ENCODE measurements around the gene OR2A42.
A peak's percentile ranks its signal among the peaks of the same experiment; 100 is the strongest.
"Not testable (repeated sequence)": the region's sequence is repeated elsewhere in the genome, so short reads cannot be mapped to it uniquely, and the experiment has no call there.

OR2A42 gene, protein sequence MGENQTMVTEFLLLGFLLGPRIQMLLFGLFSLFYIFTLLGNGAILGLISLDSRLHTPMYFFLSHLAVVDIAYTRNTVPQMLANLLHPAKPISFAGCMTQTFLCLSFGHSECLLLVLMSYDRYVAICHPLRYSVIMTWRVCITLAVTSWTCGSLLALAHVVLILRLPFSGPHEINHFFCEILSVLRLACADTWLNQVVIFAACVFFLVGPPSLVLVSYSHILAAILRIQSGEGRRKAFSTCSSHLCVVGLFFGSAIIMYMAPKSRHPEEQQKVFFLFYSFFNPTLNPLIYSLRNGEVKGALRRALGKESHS

DNA sequence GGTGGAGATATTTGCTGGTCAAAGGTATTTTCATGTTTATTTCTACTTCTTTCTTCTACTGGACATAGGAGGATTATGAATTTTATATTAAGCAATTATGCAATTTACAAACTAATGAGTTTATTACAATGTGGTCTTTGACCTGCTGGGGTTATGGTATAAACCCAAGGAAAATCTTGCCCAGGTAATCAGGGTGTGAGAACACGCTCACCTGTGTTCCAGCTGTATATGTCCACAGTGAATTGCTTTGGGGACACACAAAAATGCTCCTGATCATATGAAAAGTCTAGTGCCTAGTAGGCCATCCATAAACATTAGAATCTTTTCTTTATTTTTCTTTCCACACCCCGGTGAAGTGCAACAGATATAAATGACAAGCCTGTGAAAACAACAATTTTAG, at the start of gene OR2A42:
TSS of gene OR2A42 (minus strand) at position 241 of the 400 bp plus-strand sequence. CDS start 6,762 bp downstream, outside the sequence.
- DNase-seq (ENCODE audit: low spot score), result not testable (repeated sequence)

- DNase-seq (ENCODE audit: low spot score), result not testable (repeated sequence)
Observed at GRCh38 chr7:144287171-144287784, 47.9 kb upstream of the OR2A42 start.

- DNase-seq (ENCODE audit: low spot score), result not testable (repeated sequence)
Observed at GRCh38 chr7:144283716-144284115, 44.3 kb upstream of the OR2A42 start.

DNA sequence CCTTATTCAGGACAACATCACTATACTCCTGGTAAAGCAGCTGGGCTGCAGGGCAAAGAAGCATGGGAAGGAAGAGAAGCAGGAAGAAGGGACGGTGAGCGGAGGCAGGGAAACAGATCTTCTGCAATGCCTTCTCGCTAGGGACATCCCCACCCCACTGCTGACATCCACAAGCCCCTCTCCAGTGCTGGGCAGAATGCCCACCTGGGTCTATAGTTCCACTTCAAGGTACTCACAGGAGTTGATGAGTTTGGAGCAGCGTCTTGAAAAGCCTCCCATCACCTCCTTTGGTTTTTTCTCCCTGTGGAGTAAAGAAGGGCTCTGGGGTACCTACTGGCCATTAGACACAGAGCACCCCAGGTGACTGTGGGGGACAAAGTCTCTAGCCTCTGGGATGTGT, 43.1 kb upstream of the OR2A42 start:
- DNase-seq (ENCODE audit: low spot score), result not testable (repeated sequence)

GRCh38 chr7:144281981-144282380, 42.6 kb upstream of the OR2A42 start:
- DNase-seq (ENCODE audit: low spot score), result not testable (repeated sequence)

DNA sequence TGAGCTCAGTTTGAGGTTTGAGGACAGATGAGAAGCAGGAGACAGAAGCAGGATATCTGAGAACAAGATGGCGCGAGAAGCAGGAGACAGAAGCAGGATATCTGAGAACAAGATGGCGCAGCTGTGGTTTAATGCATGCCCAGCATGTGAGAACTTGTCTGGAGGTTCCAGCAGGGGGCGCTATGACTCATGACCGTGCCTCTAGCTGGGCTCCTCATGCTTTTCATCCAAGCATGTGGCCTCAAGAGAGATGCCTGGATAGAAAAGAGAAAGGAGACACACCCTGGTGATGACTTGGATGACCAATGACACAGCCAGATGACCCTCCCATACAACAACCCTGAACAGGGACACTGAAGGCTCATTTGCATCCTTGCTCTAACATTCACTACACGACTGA, 40.6 kb upstream of the OR2A42 start:
- DNase-seq (ENCODE audit: low spot score), result not testable (repeated sequence)

- DNase-seq (ENCODE audit: low spot score), result not testable (repeated sequence)
Observed at GRCh38 chr7:144275281-144275680, 35.9 kb upstream of the OR2A42 start.

- DNase-seq (ENCODE audit: low spot score), result not testable (repeated sequence)
Observed at GRCh38 chr7:144269188-144269587, 29.8 kb upstream of the OR2A42 start, which contains the start of gene CTAGE8. Gene CTAGE8 (minus strand): TSS chr7:144269288. CDS start chr7:144269250, 38 bp downstream.

DNA sequence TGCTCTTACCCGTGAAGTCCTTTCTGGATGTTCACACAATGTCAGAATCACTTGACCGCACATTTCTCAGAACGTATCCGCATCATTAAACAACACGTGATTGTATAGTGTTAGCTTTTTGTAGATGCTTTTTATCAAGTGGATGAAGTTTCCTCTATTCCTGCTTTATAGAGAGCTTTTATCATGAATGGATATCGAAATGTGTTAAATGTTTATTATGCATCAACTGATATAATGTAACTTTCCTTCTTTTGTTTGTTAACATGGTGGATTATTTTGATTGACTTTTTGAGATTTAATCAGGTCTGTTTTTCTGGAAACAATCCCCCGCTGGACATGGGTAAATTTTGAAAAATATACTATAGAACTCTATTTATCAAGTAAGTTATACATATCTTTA, 25.3 kb upstream of the OR2A42 start, which contains the start of gene OR2A7:
TSS of gene OR2A7 (minus strand) at position 101 of the 400 bp plus-strand sequence. CDS start 5,164 bp downstream, outside the sequence.
- DNase-seq (ENCODE audit: low spot score), result not testable (repeated sequence)

GRCh38 chr7:144262128-144262527, 22.7 kb upstream of the OR2A42 start:
- not testable (repeated sequence) for DNase-seq (ENCODE audit: low spot score)

DNA sequence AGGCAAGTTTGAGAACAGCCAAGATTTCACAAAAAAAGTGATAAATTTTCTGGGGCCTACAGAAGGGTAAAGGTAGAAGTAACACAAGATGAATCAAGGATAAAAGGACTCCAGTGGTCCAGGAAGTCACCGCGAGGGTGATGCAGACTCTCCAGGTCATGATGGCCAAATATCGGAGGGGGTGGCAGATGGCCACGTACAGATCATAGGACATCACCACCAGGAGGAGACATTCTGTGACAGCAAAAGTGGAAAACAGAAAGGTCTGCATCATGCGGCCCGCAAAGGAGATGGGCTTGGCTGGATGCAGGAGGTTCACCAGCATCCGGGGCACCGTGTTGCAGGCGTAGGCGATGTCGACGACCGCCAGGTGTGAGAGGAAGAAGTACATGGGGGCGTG, 19.7 kb upstream of the OR2A42 start:
- not testable (repeated sequence) for DNase-seq (ENCODE audit: low spot score)

DNA sequence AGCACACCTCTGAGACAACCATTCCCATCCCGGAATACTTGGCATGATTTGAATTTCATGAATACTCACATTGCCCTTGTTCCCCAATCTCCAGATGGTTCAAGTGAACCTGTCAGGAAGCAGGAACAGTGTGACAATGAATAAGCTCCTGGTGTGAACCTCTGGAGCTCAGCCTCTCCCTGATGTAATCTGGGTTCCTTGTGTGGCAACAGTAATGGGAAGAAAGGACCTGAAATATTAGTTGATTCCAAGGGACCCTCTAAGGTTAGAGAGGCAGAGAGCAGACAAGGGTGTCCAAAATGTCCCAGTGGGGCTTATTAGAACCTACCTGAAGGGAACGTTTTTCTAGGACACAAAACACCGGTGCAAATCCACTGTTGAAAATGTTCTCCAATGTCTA, 16.7 kb upstream of the OR2A42 start:
- DNase-seq (ENCODE audit: low spot score), result no peak

GRCh38 chr7:144255471-144255897, 16.1 kb upstream of the OR2A42 start:
- DNase-seq (ENCODE audit: low spot score), result peak; percentile 0

- DNase-seq (ENCODE audit: low spot score), result not testable (repeated sequence)
Observed at GRCh38 chr7:144252307-144252706, 12.9 kb upstream of the OR2A42 start.

DNA sequence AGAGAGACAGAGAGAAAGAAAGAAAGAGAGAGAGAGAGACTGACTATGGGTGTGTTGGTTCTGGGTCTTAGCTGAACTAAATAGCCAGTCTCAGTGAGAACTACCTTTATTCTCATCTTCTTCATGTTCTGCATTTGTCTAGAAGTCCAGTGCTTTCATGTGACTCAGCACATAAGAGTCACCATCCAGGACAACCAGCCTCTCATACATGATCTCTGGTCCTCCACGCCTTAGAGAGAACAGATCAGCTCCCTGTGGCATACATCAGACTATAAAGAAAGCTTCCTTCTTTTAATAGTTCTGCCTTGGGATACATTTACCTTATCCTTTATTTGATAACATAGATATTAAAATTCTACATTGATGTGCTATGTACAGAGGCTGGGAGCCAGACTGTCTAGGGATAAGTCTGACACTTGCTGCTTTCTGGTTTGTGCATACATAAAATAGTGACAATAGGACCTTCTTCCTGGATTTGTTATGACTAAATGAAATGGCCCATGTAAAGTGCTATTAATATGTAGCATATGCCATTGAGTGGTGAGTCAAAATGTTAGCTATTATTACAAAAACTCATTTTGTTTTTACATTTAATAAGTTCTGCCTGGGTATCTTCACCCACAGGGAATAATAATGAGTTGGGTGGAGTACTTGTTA, 8.4 kb upstream of the OR2A42 start:
- DNase-seq (ENCODE audit: low spot score), result not testable (repeated sequence)

DNA sequence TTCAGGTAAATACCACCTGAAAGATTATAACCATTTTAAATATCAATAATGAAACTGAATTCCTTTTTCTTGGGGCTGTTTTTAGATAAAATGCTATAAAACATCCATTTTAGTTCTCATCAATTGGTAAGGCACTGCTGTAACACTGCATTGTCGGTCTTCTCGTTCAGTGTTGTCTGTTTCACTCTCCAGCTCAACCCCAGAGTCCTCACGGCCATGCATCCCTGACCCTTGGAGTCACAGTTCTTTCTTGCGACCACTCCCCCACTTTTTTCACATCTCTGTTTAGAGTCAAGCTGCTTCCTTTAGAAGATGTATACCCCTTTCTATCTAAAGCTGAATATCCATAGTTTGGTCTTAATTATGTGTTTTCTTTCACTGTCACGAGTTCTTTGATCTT, 7.6 kb upstream of the OR2A42 start:
- not testable (repeated sequence) for DNase-seq (ENCODE audit: low spot score)

DNA sequence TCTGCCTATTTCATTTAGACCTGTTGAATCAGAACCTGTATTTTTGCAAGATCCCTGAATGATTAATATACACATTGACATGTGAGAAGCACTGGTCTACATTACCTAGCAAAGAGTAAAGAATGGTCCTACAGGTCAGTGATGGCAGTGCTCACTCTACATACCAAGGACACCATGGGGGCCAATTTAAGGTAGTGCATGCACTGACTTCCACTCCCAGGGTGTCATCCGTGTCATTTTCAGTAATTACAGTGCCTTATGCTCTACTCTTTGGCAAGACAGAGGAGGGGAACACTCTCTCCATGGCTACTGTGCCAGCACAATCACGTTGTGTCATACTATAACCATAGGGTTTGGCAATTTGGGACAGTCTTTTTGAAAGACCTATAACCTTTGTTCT, 6.0 kb upstream of the OR2A42 start:
- not testable (repeated sequence) for DNase-seq (ENCODE audit: low spot score)

- not testable (repeated sequence) for DNase-seq (ENCODE audit: low spot score)
Observed at GRCh38 chr7:144238530-144239082, 799 bp downstream of the OR2A42 start.

- not testable (repeated sequence) for DNase-seq (ENCODE audit: low spot score)
Observed at GRCh38 chr7:144233039-144233438, 6.4 kb downstream of the OR2A42 start.

DNA sequence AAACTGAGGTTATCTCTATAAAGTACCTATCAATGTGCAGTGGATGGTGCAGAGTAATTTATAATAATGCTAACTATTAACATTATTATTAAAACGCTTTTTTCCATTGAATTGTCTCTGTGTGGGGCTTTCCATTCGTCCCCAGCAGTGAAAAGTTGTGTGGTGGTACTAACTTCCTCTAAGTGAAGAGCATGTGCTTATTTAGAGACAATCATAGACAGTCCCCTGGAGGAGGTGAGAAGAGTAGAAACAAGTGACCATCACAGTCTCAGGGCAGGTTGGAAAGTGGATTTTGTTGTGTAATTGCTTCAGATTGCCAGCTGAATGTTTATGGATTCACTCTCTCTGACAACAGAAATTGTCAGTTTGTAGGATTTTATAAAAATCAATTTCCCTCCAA, 8.4 kb downstream of the OR2A42 start:
- DNase-seq (ENCODE audit: low spot score), result not testable (repeated sequence)

DNA sequence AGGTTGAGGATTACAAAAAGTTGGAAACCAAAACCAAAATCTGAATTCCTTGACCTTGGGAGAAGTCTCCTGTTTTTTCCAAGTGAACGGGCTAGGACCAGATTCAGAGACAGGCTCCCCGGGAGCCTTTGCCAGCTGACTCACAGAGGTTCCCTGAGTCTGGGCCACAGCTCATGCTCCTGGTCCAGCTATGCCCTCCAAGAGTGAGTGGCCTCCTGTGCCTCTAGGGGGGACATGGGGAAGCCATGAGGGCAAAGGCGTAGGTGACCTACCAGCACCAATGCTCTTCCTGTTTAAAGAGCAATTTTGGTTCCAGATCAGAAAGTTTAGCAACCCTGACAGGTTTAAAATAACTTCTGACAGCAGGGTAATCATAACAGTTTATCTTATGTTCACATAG, 10.6 kb downstream of the OR2A42 start:
- DNase-seq (ENCODE audit: low spot score), result not testable (repeated sequence)

DNA sequence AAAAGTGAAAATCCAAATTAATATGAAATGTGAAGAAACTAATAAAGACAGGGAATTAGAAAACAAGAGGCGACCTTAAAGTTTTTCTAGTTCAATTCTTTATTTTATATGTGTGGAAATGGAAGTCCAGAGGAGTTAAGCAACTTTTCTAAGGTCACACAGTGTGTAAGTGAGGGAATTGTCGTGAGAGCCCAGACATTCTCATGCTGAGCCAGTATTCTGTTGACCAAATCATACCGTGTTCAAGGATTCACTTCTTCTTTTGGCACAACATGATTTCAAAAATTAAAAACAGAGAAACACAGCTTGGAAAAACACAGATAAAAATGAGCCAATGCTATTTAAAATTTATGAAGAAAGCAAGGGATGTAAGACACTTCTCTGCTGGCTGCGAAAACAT, 12.5 kb downstream of the OR2A42 start:
- DNase-seq (ENCODE audit: low spot score), result not testable (repeated sequence)
